Activated CD8-positive, alpha-beta T cell treated with anti-CD3 and anti-CD28 coated beads, Interleukin-2, amount 10 ng/mL, durations not matched to agents 7 days and 5 days (primary cell): ENCODE results near the gene DIO3. TPM values are rescaled to one million over a fixed set of nuclear protein-coding genes. Genes with fewer than 3 reads are reported as not detected.

Source experiments
- ATAC-seq: fragments of 150-1000 bp; cut with Tn5 transposase; one replicate; pipeline ENCODE4 v1.10.0; 2021; ENCODE audit warnings: moderate library complexity
- CTCF ChIA-PET: fragments of 350-600 bp; sonication (Branson Sonifier 250); formaldehyde crosslinking; loops from one replicate; lab custom pipeline; 2021; ENCODE audit warnings: antibody characterized with exemption; lab: Charles Lee
- POLR2A ChIA-PET: fragments of 350-600 bp; sonication (Branson Sonifier 250); formaldehyde crosslinking; loops from one replicate; lab custom pipeline; 2021; ENCODE audit warnings: antibody characterized with exemption; lab: Charles Lee
- DNase-seq: peaks from one replicate; pipeline ENCODE4 v3.0.0-alpha.2; 2020
- H3K27ac Mint-ChIP-seq: one replicate; pipeline ENCODE4 v1.8.0; 2021; ENCODE audit warnings: mild to moderate bottlenecking, mixed read lengths
- H3K27me3 Mint-ChIP-seq: one replicate; pipeline ENCODE4 v1.8.0; 2021; ENCODE audit warnings: low read depth, mixed read lengths
- H3K36me3 Mint-ChIP-seq: one replicate; pipeline ENCODE4 v1.8.0; 2021; ENCODE audit warnings: low read depth, mixed read lengths
- H3K4me1 Mint-ChIP-seq: one replicate; pipeline ENCODE4 v1.8.0; 2021; ENCODE audit warnings: low read depth, mixed read lengths
- H3K4me3 Mint-ChIP-seq: one replicate; pipeline ENCODE4 v1.8.0; 2021; ENCODE audit warnings: mild to moderate bottlenecking, mixed read lengths
- H3K9me3 Mint-ChIP-seq: one replicate; pipeline ENCODE4 v1.8.0; 2022; ENCODE audit warnings: mixed read lengths; ENCODE audit not compliant: insufficient read depth
- total RNA-seq, 2 experiments: library from RNA; stranded (reverse); gene quantifications; one replicate each; pipeline ENCODE4 v1.2.3, GENCODE V29; 2021

DIO3 gene
- total RNA-seq, 2 experiments from 2014 or later = not detected

GRCh38 chr14:101605836-101606235 lies 44.5 kb downstream of the DIO3 start:
- Mint-ChIP-seq H3K4me3 (no peak overlapping the region), H3K9me3 (no peaks in the 10 kb centered on the region), H3K27ac (no peak overlapping the region), H3K36me3 (no peaks in the 10 kb centered on the region), H3K4me1 (no peaks in the 10 kb centered on the region), H3K27me3 (peaks cover 37% of the 10 kb centered on the region)
- ChIA-PET CTCF (no interaction called here), POLR2A (no interaction called here)
- ATAC-seq (no peak), DNase-seq (no peak)

Other genes with a start within 250 kb of the DIO3 start
- 100 to 1,000 TPM; 218 to 223 TPM for gene PPP2R5C, start 200.2 kb downstream of the DIO3 start, total RNA-seq